Activated B cell treated with CpG ODN at 0.5 μM for 24 hours (primary cell): ENCODE results near the gene IER5L. TPM values are rescaled to one million over a fixed set of nuclear protein-coding genes. Genes with fewer than 3 reads are reported as not detected.

Experiments
- ATAC-seq: fragments of 200-7000 bp; cut with Tn5 transposase; one replicate; pipeline ENCODE4 v1.10.0; 2021; ENCODE audit warnings: low read depth, mild to moderate bottlenecking, moderate library complexity
- CTCF ChIA-PET: fragments of 350-600 bp; sonication (Branson Sonifier 250); formaldehyde crosslinking; loops from one replicate; lab custom pipeline; 2021; ENCODE audit warnings: antibody characterized with exemption; lab: Charles Lee
- POLR2A ChIA-PET: fragments of 350-600 bp; sonication (Branson Sonifier 250); formaldehyde crosslinking; loops from one replicate; lab custom pipeline; 2021; ENCODE audit warnings: antibody characterized with exemption; lab: Charles Lee
- DNase-seq: peaks from one replicate; pipeline ENCODE4 v3.0.0; 2022
- H3K27ac Mint-ChIP-seq: one replicate; pipeline ENCODE4 v1.8.0; 2020; ENCODE audit warnings: mixed read lengths
- H3K27me3 Mint-ChIP-seq: one replicate; pipeline ENCODE4 v1.8.0; 2021; ENCODE audit warnings: mixed read lengths
- H3K36me3 Mint-ChIP-seq: one replicate; pipeline ENCODE4 v1.8.0; 2021; ENCODE audit warnings: low read depth, mixed read lengths
- H3K4me1 Mint-ChIP-seq: one replicate; pipeline ENCODE4 v1.8.0; 2021; ENCODE audit warnings: mixed read lengths
- H3K4me3 Mint-ChIP-seq: one replicate; pipeline ENCODE4 v1.8.0; 2020; ENCODE audit warnings: mild to moderate bottlenecking, mixed read lengths
- H3K9me3 Mint-ChIP-seq: one replicate; pipeline ENCODE4 v1.8.0; 2020; ENCODE audit warnings: mixed read lengths
- intact Hi-C: fragments of 100-400 bp; cut with micrococcal nuclease; formaldehyde crosslinking; loops from one replicate; pipeline ENCODE4 v1.15.1; 2024
- total RNA-seq: library from RNA; stranded (reverse); gene quantifications from 2 replicates; pipeline ENCODE4 v1.2.3, GENCODE V29; 2022
- TF ChIP-seq, protein P1 (sequence below): fragments of 200-600 bp; IDR thresholded peaks from one replicate; pipeline ENCODE4 v1.8.0; 2022; ENCODE audit warnings: antibody characterized with exemption, mild to moderate bottlenecking

IER5L gene
- total RNA-seq, 1 donor from 2014 or later, result 1.9 TPM

DNA sequence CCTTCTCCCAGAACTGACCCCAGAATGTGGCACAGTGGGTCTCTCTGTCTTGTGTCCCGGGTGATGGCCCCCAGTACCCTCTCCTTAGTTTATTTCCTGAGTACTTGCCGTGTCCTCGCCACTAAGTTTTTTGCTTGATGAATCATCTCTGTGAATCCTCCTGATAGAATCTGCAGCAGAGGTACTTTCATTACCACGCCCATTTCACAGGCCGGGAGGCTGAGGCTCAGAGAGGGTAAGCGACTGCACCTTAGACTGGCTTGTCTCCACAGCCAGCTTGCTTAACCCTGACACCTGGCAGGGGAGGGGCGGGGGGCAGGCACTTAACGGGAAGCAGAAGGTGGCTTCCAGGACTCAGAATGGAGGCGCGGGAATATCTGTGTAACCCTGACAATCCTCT is 7.9 kb upstream of the IER5L start:
- CTCF ChIA-PET, result no interaction called here
- H3K4me3 Mint-ChIP-seq, result no peak overlapping the region
- no peak for DNase-seq

DNA sequence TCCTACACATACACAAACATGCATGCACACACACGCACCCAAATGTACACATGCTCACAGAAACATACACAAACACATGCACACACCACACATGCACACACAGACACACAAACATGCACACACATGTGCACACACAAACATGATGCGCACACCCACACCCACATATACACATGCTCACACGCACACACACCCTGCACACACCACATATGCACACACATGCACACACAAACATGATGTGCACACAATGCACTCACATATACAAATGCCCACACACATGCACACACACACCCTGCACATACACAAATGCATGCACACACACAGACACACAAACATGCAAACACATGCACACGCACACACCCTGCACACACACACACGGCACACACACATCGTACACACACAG is 7.3 kb upstream of the IER5L start:
- ChIA-PET CTCF (no interaction called here), POLR2A (no interaction called here)
- TF ChIP-seq, protein P1, sequence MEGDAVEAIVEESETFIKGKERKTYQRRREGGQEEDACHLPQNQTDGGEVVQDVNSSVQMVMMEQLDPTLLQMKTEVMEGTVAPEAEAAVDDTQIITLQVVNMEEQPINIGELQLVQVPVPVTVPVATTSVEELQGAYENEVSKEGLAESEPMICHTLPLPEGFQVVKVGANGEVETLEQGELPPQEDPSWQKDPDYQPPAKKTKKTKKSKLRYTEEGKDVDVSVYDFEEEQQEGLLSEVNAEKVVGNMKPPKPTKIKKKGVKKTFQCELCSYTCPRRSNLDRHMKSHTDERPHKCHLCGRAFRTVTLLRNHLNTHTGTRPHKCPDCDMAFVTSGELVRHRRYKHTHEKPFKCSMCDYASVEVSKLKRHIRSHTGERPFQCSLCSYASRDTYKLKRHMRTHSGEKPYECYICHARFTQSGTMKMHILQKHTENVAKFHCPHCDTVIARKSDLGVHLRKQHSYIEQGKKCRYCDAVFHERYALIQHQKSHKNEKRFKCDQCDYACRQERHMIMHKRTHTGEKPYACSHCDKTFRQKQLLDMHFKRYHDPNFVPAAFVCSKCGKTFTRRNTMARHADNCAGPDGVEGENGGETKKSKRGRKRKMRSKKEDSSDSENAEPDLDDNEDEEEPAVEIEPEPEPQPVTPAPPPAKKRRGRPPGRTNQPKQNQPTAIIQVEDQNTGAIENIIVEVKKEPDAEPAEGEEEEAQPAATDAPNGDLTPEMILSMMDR, result no peak
- H3K4me3 Mint-ChIP-seq, result no peak overlapping the region
- H3K27me3 Mint-ChIP-seq, result peaks cover 18% of the 10 kb centered on the region
- H3K9me3 Mint-ChIP-seq, result peaks cover 1% of the 10 kb centered on the region
- no peaks in the 10 kb centered on the region for H3K4me1 Mint-ChIP-seq
- intact Hi-C loops, result no loop called here
- no peak for DNase-seq
- no peak for ATAC-seq
- no peak overlapping the region for H3K27ac Mint-ChIP-seq
- no peaks in the 10 kb centered on the region for H3K36me3 Mint-ChIP-seq

More for the DNA sequence above, 7.9 kb upstream of the IER5L start:
- no peak for ATAC-seq
- H3K27me3 Mint-ChIP-seq, result peaks cover 15% of the 10 kb centered on the region
- no peaks in the 10 kb centered on the region for H3K36me3 Mint-ChIP-seq
- POLR2A ChIA-PET, result no interaction called here
- TF ChIP-seq, protein P1, result no peak
- H3K4me1 Mint-ChIP-seq, result no peaks in the 10 kb centered on the region
- no peak overlapping the region for H3K27ac Mint-ChIP-seq
- H3K9me3 Mint-ChIP-seq, result peaks cover 1% of the 10 kb centered on the region
- intact Hi-C loops, result no loop called here

DNA sequence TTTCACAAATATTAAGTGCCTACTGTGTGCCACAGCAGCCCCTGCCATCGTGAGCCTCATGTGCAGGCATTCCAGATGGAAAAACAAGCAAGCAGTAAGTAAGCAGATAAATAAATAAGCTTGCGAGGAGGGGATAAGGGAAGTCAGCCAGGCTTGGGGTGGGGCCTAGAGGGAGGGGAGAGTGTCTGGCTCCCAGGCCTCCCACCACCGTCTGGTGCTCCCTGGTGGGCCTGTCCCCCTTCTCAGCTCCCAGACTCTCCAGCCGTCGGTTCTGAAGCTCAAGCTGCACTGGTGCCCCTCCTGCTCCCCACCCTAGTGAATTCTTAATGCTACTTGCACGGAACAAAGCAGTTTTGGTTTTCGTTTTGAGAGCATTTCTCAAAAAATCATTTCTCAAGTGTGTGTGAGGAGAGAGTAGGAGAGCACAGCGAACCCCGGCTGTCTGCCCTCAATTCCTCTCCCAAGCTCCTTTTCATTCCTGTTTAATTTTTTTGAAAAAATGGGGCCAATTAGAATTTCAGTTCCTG is 6.6 kb upstream of the IER5L start:
- H3K4me3 Mint-ChIP-seq, result no peak overlapping the region
- H3K36me3 Mint-ChIP-seq, result no peaks in the 10 kb centered on the region
- no peaks in the 10 kb centered on the region for H3K4me1 Mint-ChIP-seq
- H3K9me3 Mint-ChIP-seq, result peaks cover 1% of the 10 kb centered on the region
- no peak for DNase-seq
- TF ChIP-seq, protein P1, result no peak
- CTCF ChIA-PET, result interaction anchor here (2.1 kb wide), 1 partner anchor 11 kb away, joined by 6 read pairs; no protein-coding TSS in a partner anchor
- ATAC-seq, result no peak
- intact Hi-C loops, result no loop called here
- H3K27ac Mint-ChIP-seq, result no peak overlapping the region
- H3K27me3 Mint-ChIP-seq, result peaks cover 17% of the 10 kb centered on the region
- POLR2A ChIA-PET, result interaction anchor here (0.6 kb wide), 1 partner anchor 146 kb away, joined by 8 read pairs; no protein-coding TSS in a partner anchor

DNA sequence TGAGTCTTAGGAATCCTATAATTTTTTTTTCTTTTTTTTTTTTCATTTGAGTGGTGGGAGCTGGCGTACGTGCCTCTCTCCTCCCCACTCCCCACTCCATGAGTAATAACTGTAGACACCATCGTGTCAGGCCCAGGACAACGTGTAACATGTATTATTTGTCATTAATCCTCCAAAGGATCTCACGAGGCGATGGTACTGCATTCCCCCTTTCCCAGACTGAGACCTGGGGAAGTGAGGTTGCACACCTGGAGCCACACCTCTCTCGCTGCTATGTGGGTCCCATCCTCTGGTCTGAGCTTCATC is 6.1 kb upstream of the IER5L start:
- CTCF ChIA-PET, result interaction anchor here (2.1 kb wide), 1 partner anchor 10 kb away, joined by 6 read pairs; no protein-coding TSS in a partner anchor
- peaks cover 1% of the 10 kb centered on the region for H3K9me3 Mint-ChIP-seq
- POLR2A ChIA-PET, result no interaction called here
- no peak for DNase-seq
- peaks cover 13% of the 10 kb centered on the region for H3K27me3 Mint-ChIP-seq
- no peak overlapping the region for H3K4me3 Mint-ChIP-seq
- intact Hi-C loops, result no loop called here
- no peaks in the 10 kb centered on the region for H3K4me1 Mint-ChIP-seq
- TF ChIP-seq, protein P1, result no peak
- no peak overlapping the region for H3K27ac Mint-ChIP-seq
- ATAC-seq, result no peak
- H3K36me3 Mint-ChIP-seq, result no peaks in the 10 kb centered on the region

DNA sequence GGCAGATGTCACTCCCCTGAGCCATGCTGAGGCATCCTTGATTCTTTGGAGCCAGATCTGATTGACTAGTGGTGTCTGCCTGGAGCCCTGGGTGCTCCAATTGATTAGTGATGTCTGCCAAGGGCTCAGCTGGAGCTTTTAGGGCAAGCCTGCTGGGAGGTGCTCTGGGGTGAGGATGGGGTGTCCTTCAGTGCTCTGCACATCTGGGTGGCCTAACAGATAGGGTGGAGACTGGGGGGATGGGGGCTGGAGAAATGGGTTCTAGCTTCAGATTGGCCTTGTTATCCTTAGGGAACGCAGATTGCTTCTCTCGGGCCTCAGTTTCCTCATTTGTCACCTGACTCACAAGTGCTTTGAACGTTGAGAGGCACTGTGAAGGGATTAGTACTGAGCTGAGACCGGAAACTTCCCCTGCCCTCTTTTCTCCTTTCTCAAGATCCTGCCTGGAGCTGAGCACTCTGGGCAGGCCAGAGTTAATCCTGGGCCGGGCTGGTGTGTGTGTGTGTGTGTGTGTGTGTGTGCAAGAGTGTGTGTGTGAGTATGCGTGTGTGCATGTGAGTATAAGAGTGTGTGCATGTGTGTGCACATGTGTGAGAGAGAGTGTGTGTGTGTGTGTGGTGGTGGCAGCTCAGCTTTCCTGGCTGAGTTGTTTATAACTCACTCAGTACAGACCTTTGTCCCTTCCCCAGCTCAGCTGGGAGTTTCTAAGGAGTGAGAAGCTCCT is 5.6 kb upstream of the IER5L start:
- no peak for ATAC-seq
- ChIA-PET POLR2A (interaction anchor here (0.6 kb wide), 1 partner anchor 404 kb away, joined by 3 read pairs; no protein-coding TSS in a partner anchor), CTCF (interaction anchor here (0.6 to 2.1 kb wide), 2 partner anchors 10 to 258 kb away, joined by 3 to 6 read pairs; no protein-coding TSS in a partner anchor)
- Mint-ChIP-seq H3K36me3 (no peaks in the 10 kb centered on the region), H3K4me3 (no peak overlapping the region), H3K27me3 (peaks cover 14% of the 10 kb centered on the region), H3K9me3 (peaks cover 1% of the 10 kb centered on the region), H3K27ac (peak overlapping the region; percentile 41), H3K4me1 (peaks cover 2% of the 10 kb centered on the region)
- TF ChIP-seq, protein P1, result no peak
- intact Hi-C loops, result no loop called here
- DNase-seq, result no peak
